GM21737 (cell line): Measurements from ENCODE around the gene HPCAL4.

Experiments used
- ATAC-seq: cut with Tn5 transposase; IDR thresholded peaks from one replicate; pipeline ENCODE4 v1.9.1; 2021; ENCODE audit warnings: mild to moderate bottlenecking, moderate library complexity; ENCODE audit not compliant: unreplicated experiment

The HPCAL4 gene

GRCh38 chr1:39678889-39679288 lies 12.3 kb downstream of the HPCAL4 start:
- no peak for ATAC-seq

- ATAC-seq = no peak
These were observed 13.6 kb downstream of the HPCAL4 start for GRCh38 chr1:39677645-39678044.

GRCh38 chr1:39676948-39677548 lies 14.2 kb downstream of the HPCAL4 start:
- ATAC-seq = no peak

- ATAC-seq = no peak
These were observed 16.0 kb downstream of the HPCAL4 start for GRCh38 chr1:39675220-39675619.

- ATAC-seq = no peak
These were observed 18.0 kb downstream of the HPCAL4 start for GRCh38 chr1:39673215-39673614.

GRCh38 chr1:39672551-39672947 lies 18.7 kb downstream of the HPCAL4 start:
- no peak for ATAC-seq

GRCh38 chr1:39671793-39672550 lies 19.3 kb downstream of the HPCAL4 start, which contains the start of gene NT5C1A:
Gene NT5C1A (minus strand): TSS chr1:39672107. CDS start chr1:39672038, 69 bp downstream.
- ATAC-seq = no peak

- no peak for ATAC-seq
These were observed 19.8 kb downstream of the HPCAL4 start for GRCh38 chr1:39671433-39671792.

- no peak for ATAC-seq
These were observed 20.5 kb downstream of the HPCAL4 start for GRCh38 chr1:39670689-39671088.

- ATAC-seq = no peak
These were observed 22.3 kb downstream of the HPCAL4 start for GRCh38 chr1:39668894-39669293.

GRCh38 chr1:39668111-39668510 lies 23.1 kb downstream of the HPCAL4 start:
- ATAC-seq = no peak

- peak; percentile 79 for ATAC-seq
These were observed 24.5 kb downstream of the HPCAL4 start for GRCh38 chr1:39666772-39667171.

GRCh38 chr1:39663559-39663958 lies 27.7 kb downstream of the HPCAL4 start:
- no peak for ATAC-seq

GRCh38 chr1:39662861-39663260 lies 28.4 kb downstream of the HPCAL4 start:
- no peak for ATAC-seq

- no peak for ATAC-seq
These were observed 31.7 kb downstream of the HPCAL4 start for GRCh38 chr1:39659538-39659937.

GRCh38 chr1:39659110-39659509 lies 32.1 kb downstream of the HPCAL4 start:
- ATAC-seq = no peak

- no peak for ATAC-seq
These were observed 33.2 kb downstream of the HPCAL4 start for GRCh38 chr1:39657923-39658485.

- ATAC-seq = no peak
These were observed 33.8 kb downstream of the HPCAL4 start for GRCh38 chr1:39657402-39657801.

GRCh38 chr1:39656391-39656790 lies 34.8 kb downstream of the HPCAL4 start:
- ATAC-seq = no peak

- no peak for ATAC-seq
These were observed 35.5 kb downstream of the HPCAL4 start for GRCh38 chr1:39655578-39656268.

GRCh38 chr1:39654291-39654690 lies 36.9 kb downstream of the HPCAL4 start:
- ATAC-seq = no peak
